HL-60 (cell line): ENCODE data around the gene TET2.

Experiments
- DNase-seq, 2 experiments: peaks; one replicate each; pipeline ENCODE4 v3.0.0-alpha.2; 2010 to 2020; ENCODE audit warnings: low read depth in 1 of 2, low spot score in 1 of 2
- H3K27ac ChIP-seq: fragments of 250-450 bp; sonication (Bioruptor Pico); replicated peaks from 2 replicates; pipeline ENCODE4 v1.5.1; 2020; ENCODE audit warnings: mild to moderate bottlenecking, moderate library complexity
- H3K27me3 ChIP-seq: fragments of 250-450 bp; sonication (Bioruptor Pico); 2 replicates; pipeline ENCODE4 v1.5.1; 2021; ENCODE audit warnings: mild to moderate bottlenecking, moderate library complexity; ENCODE audit not compliant: insufficient read depth, poor library complexity, severe bottlenecking
- H3K4me3 ChIP-seq: replicated peaks from 2 replicates; pipeline ENCODE4 v1.5.1; 2011; ENCODE audit warnings: mild to moderate bottlenecking, control low read depth, low read length; ENCODE audit not compliant: insufficient read depth
- CTCF ChIP-seq: IDR thresholded peaks from one replicate; pipeline ENCODE4 v1.5.1; 2011; ENCODE audit warnings: low read length, control low read depth, inconsistent platforms; ENCODE audit not compliant: insufficient read depth
- GABPA ChIP-seq: IDR thresholded peaks from 2 replicates; pipeline ENCODE4 v1.6.1; 2012; ENCODE audit warnings: low read depth
- POLR2AphosphoS5 ChIP-seq: IDR thresholded peaks from 2 replicates; pipeline ENCODE4 v1.6.1; 2012; ENCODE audit warnings: low read depth
- SPI1 ChIP-seq: IDR thresholded peaks from 2 replicates; pipeline ENCODE4 v1.6.1; 2012; ENCODE audit warnings: low read depth, mild to moderate bottlenecking, borderline replicate concordance
- TF ChIP-seq, protein P1 (sequence below): IDR thresholded peaks from 2 replicates; pipeline ENCODE4 v1.6.1; 2012; ENCODE audit warnings: low read depth; ENCODE audit not compliant: insufficient replicate concordance

The TET2 gene

DNA sequence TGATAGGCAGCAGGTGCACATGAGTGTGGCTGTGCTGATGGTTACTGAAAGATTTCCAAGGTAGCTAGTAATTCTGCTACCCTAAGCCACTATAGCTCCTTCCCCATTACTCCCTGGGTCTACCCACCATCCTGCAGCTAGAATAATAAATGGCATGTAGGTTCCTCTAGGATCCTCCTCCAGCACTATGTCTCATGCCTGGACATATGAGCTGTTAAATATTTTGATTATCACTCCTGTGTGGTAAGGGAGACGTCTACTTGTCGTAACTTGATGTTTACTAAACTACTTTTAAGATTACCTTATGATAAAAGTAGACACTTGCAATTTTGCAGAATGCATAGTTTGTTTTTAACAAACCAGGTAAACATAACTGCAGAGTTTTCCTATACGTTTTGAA, 35.5 kb downstream of the TET2 start:
- no peak overlapping the region for H3K4me3 ChIP-seq
- H3K27me3 ChIP-seq, result no peaks in the 10 kb centered on the region
- no peak for DNase-seq
- TF ChIP-seq POLR2AphosphoS5 (no peak), SPI1 (no peak), CTCF (no peak), GABPA (no peak)
- TF ChIP-seq, protein P1, sequence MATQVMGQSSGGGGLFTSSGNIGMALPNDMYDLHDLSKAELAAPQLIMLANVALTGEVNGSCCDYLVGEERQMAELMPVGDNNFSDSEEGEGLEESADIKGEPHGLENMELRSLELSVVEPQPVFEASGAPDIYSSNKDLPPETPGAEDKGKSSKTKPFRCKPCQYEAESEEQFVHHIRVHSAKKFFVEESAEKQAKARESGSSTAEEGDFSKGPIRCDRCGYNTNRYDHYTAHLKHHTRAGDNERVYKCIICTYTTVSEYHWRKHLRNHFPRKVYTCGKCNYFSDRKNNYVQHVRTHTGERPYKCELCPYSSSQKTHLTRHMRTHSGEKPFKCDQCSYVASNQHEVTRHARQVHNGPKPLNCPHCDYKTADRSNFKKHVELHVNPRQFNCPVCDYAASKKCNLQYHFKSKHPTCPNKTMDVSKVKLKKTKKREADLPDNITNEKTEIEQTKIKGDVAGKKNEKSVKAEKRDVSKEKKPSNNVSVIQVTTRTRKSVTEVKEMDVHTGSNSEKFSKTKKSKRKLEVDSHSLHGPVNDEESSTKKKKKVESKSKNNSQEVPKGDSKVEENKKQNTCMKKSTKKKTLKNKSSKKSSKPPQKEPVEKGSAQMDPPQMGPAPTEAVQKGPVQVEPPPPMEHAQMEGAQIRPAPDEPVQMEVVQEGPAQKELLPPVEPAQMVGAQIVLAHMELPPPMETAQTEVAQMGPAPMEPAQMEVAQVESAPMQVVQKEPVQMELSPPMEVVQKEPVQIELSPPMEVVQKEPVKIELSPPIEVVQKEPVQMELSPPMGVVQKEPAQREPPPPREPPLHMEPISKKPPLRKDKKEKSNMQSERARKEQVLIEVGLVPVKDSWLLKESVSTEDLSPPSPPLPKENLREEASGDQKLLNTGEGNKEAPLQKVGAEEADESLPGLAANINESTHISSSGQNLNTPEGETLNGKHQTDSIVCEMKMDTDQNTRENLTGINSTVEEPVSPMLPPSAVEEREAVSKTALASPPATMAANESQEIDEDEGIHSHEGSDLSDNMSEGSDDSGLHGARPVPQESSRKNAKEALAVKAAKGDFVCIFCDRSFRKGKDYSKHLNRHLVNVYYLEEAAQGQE, result no peak
- H3K27ac ChIP-seq, result no peak overlapping the region

DNA sequence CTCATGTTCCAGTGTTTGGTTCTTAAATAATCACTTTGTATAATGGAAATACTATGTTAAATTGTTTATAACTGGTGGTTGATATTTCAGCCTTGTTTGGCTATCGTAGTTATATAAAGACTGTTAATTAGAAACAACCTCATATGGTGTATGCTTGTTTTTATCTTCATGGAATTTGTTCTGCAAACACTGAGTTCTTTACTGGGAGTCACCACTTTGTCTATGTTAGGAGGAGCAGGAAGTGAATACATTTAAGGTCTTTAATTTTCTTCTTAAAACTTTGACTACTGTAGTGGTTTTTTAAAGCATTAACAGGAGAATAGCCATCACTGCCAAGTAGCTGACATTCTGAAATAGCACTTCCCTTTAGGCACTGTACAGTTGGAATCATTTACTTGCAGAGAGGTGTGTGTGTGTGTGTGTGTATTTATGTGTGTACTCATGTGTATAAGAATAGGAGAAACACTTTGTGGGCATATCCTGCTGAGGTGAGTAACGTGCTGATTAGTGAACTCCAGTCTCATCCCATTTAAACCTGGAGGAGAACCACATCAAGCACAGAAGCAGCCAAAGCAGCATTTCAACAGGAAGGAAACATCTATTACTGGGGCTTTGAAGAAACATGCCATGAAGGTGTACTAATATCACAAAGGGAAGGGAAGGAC, 37.8 kb downstream of the TET2 start:
- no peak overlapping the region for H3K4me3 ChIP-seq
- TF ChIP-seq, protein P1, result no peak
- TF ChIP-seq POLR2AphosphoS5 (no peak), CTCF (no peak), GABPA (no peak), SPI1 (no peak)
- H3K27ac ChIP-seq, result no peak overlapping the region
- H3K27me3 ChIP-seq, result no peaks in the 10 kb centered on the region
- DNase-seq, result no peak

- H3K27me3 ChIP-seq, result no peaks in the 10 kb centered on the region
- H3K27ac ChIP-seq, result no peak overlapping the region
- no peak overlapping the region for H3K4me3 ChIP-seq
- no peak for TF ChIP-seq SPI1
- TF ChIP-seq POLR2AphosphoS5, result no peak
- DNase-seq, result no peak
Measured at GRCh38 chr4:105186701-105187161, 40.1 kb downstream of the TET2 start.

- DNase-seq, result no peak
- H3K27ac ChIP-seq, result no peak overlapping the region
- no peaks in the 10 kb centered on the region for H3K27me3 ChIP-seq
- no peak overlapping the region for H3K4me3 ChIP-seq
- TF ChIP-seq GABPA, result no peak
Measured at GRCh38 chr4:105189855-105190650, 43.4 kb downstream of the TET2 start.
